Fibroblast of skin of left quadriceps (primary cell): ENCODE data around the gene HEBP1.
"Not testable (repeated sequence)": the region's sequence is repeated elsewhere in the genome, so short reads cannot be mapped to it uniquely, and the experiment has no call there.

Experiments used
- DNase-seq, 2 experiments: peaks; one replicate each; pipeline ENCODE4 v3.0.0-alpha.2; 2013; ENCODE audit warnings: low read depth in 2 of 2

HEBP1 gene

GRCh38 chr12:12999959-13000615 lies at the start of gene HEBP1:
TSS of gene HEBP1 (minus strand) at chr12:13000265. CDS start at chr12:13000114, 151 bp downstream.
- peak; percentile 73 to 78 for DNase-seq

- no peak for DNase-seq
Measured at GRCh38 chr12:13049816-13050215, 49.8 kb upstream of the HEBP1 start.

- no peak for DNase-seq
Measured at GRCh38 chr12:13046964-13047363, 46.9 kb upstream of the HEBP1 start.

- no peak for DNase-seq
Measured at GRCh38 chr12:13045816-13046215, 45.8 kb upstream of the HEBP1 start.

GRCh38 chr12:13044906-13045299 lies 44.8 kb upstream of the HEBP1 start:
- DNase-seq, result no peak

GRCh38 chr12:13044002-13044905 lies 44.2 kb upstream of the HEBP1 start, which contains the start of gene FAM234B:
TSS of gene FAM234B (plus strand) at chr12:13044381. CDS start at chr12:13044404, 23 bp downstream.
- no peak for DNase-seq

- no peak for DNase-seq
Measured at GRCh38 chr12:13042666-13043230, 42.7 kb upstream of the HEBP1 start.

- DNase-seq, result no peak
Measured at GRCh38 chr12:13041224-13041623, 41.2 kb upstream of the HEBP1 start.

- no peak for DNase-seq
Measured at GRCh38 chr12:13039328-13039956, 39.4 kb upstream of the HEBP1 start.

- peak; percentile 62 to 69 for DNase-seq
Measured at GRCh38 chr12:13038491-13039161, 38.6 kb upstream of the HEBP1 start.

- no peak for DNase-seq
Measured at GRCh38 chr12:13036881-13037280, 36.8 kb upstream of the HEBP1 start.

GRCh38 chr12:13035335-13035734 lies 35.3 kb upstream of the HEBP1 start:
- DNase-seq, result not testable (repeated sequence)

- no peak for DNase-seq
Measured at GRCh38 chr12:13033476-13033875, 33.4 kb upstream of the HEBP1 start.

GRCh38 chr12:13032164-13032563 lies 32.1 kb upstream of the HEBP1 start:
- DNase-seq, result no peak

GRCh38 chr12:13030541-13031291 lies 30.7 kb upstream of the HEBP1 start:
- DNase-seq, result no peak

- DNase-seq, result no peak
Measured at GRCh38 chr12:13028825-13029570, 28.9 kb upstream of the HEBP1 start.

- DNase-seq, result no peak
Measured at GRCh38 chr12:13027508-13027907, 27.4 kb upstream of the HEBP1 start.

GRCh38 chr12:13027032-13027431 lies 27.0 kb upstream of the HEBP1 start:
- no peak for DNase-seq

GRCh38 chr12:13026286-13026685 lies 26.2 kb upstream of the HEBP1 start:
- no peak for DNase-seq

GRCh38 chr12:13024531-13024916 lies 24.5 kb upstream of the HEBP1 start:
- DNase-seq, result no peak
